COR-L47 (cell line): ENCODE data around the gene LGR5.

Experiments used
- DNase-seq: peaks from one replicate; lab custom pipeline; 2025; lab: John Stamatoyannopoulos, UW

The LGR5 gene

DNA sequence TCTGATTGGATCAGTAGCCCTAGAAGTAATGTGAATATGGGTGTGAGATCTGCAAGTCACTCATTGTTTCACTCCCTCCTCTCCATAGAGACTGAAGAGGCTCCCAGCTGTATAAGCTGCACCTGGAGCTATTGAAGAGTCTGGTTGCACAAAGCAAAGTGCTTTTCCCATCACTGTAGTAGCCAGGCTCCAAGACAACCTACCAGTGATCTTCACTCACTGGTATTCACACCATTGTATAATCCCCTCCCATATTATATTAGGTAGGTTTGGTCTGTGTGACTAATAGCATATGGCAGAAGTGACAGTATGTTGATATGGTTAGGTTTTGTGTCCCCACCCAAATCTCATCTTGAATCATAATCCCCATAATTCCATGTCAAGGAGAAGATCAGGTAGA, 159.6 kb downstream of the LGR5 start:
- DNase-seq = no peak

DNA sequence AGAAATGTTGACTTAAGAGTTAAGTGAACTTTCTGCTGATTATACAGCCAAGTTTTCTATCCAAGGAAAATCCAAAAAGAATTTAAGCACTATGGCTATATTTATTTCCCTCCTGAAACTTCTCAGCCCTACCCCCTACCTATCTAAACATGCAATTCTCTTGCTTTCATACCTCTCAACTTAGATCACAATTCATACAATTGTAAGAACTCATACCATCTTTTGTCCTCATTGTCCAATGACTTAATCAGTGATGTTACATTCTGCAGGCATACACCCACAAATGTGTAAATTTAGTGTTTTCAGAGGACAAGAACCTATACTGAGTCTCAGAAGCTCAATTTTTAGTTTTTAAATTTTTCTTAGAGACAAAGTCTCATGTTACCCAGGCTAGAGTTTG, 161.9 kb downstream of the LGR5 start:
- no peak for DNase-seq

- no peak for DNase-seq
Observed at GRCh38 chr12:71602761-71603577, 163.4 kb downstream of the LGR5 start.

- no peak for DNase-seq
Observed at GRCh38 chr12:71605039-71605438, 165.4 kb downstream of the LGR5 start.

GRCh38 chr12:71607494-71608330, 168.1 kb downstream of the LGR5 start:
- no peak for DNase-seq

GRCh38 chr12:71610031-71610795, 170.6 kb downstream of the LGR5 start:
- no peak for DNase-seq

GRCh38 chr12:71621938-71622337, 182.3 kb downstream of the LGR5 start:
- no peak for DNase-seq

DNA sequence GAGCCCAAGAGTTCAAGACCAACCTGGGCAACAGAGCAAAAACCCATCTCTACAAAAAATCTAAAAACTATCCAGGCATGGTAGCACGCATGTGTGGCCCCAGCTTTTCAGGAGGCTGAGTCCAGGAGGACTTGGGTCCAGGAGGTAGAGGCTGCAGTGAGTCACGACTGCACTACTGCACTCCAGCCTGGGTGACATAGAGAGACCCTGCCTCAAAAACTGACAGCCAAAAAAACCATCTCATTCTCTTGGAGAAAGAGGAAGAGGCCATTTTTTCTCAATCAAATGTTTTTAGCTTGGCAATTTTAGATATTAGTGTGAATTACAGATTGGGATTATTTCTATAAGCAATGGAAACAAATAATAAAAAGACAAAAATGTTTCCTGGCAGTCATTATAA, 185.9 kb downstream of the LGR5 start:
- DNase-seq = no peak

- no peak for DNase-seq
Observed at GRCh38 chr12:71626098-71626497, 186.5 kb downstream of the LGR5 start.

DNA sequence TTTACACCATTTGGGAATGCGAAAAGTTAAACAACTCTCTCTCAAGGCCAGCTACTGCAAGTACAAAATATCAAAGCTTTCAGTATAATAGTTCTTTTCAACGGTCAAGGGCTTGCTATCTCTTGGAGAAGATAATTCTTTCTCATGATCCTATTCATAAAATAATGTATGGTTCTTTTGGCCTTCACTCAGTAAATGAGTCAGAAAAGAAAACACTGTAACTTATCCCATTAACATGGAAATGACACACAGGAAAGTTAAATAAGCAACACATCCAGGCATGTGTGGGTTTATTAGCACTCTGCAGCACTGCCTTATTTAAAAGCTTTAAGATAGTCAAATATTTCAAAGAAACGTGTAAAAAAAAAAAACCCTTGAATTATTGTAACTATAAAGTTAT, 187.2 kb downstream of the LGR5 start:
- no peak for DNase-seq

- DNase-seq = no peak
Observed at GRCh38 chr12:71627438-71628002, 187.9 kb downstream of the LGR5 start.
